Cardiac fibroblast (primary cell): ENCODE results near the gene LRRC18.

ENCODE experiments used
- DNase-seq, 2 donors: peaks; one replicate each; pipeline versions ENCODE4 v3.0.0 to v3.0.0-alpha.2; 2010; ENCODE audit warnings: low read depth in 2 of 2
- H3K4me3 ChIP-seq, 2 donors: replicated peaks in 1 of 2; 1 replicate in 1 of 2; 2 replicates in 1 of 2; pipeline ENCODE4 v1.5.1; 2011; ENCODE audit warnings: low read depth in 2 of 2, low read length in 2 of 2, mild to moderate bottlenecking in 2 of 2, moderate library complexity in 1 of 2
- TF ChIP-seq, protein P1 (sequence below): IDR thresholded peaks from one replicate; pipeline ENCODE4 v1.5.1; 2011; ENCODE audit warnings: low read depth, mild to moderate bottlenecking, low read length, inconsistent platforms

The LRRC18 gene

GRCh38 chr10:48904861-48905260 is 34.8 kb downstream of the LRRC18 start:
- no peak for DNase-seq
- H3K4me3 ChIP-seq = no peak overlapping the region
- TF ChIP-seq, protein P1, sequence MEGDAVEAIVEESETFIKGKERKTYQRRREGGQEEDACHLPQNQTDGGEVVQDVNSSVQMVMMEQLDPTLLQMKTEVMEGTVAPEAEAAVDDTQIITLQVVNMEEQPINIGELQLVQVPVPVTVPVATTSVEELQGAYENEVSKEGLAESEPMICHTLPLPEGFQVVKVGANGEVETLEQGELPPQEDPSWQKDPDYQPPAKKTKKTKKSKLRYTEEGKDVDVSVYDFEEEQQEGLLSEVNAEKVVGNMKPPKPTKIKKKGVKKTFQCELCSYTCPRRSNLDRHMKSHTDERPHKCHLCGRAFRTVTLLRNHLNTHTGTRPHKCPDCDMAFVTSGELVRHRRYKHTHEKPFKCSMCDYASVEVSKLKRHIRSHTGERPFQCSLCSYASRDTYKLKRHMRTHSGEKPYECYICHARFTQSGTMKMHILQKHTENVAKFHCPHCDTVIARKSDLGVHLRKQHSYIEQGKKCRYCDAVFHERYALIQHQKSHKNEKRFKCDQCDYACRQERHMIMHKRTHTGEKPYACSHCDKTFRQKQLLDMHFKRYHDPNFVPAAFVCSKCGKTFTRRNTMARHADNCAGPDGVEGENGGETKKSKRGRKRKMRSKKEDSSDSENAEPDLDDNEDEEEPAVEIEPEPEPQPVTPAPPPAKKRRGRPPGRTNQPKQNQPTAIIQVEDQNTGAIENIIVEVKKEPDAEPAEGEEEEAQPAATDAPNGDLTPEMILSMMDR = no peak

DNA sequence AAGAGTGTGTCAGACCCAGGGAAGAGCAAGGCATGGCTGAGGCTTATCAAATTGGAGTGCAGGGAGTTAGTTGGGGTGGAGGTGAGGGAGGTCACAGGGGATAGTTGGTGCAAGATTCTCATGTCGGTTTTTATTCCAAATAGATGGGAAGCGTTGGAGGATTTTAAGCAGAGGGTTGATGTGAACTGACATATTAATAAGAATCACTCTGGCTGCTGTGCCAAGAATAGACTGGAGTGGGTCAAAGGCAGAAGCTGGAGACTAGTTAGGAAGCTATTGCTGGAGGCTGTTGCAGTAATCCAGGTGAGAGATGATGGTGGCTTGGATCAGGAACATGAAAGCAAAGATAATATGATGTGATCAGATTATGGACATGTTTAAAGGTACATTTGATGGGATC is 36.5 kb downstream of the LRRC18 start:
- no peak for DNase-seq
- TF ChIP-seq, protein P1 = no peak
- no peak overlapping the region for H3K4me3 ChIP-seq

- TF ChIP-seq, protein P1 = no peak
- no peak for DNase-seq
- H3K4me3 ChIP-seq = no peak overlapping the region
These were observed 37.5 kb downstream of the LRRC18 start for GRCh38 chr10:48902096-48902495.

- H3K4me3 ChIP-seq = no peak overlapping the region
- TF ChIP-seq, protein P1 = no peak
- DNase-seq = no peak
These were observed 38.3 kb downstream of the LRRC18 start for GRCh38 chr10:48901319-48901718.

GRCh38 chr10:48900371-48900801 is 39.3 kb downstream of the LRRC18 start:
- no peak overlapping the region for H3K4me3 ChIP-seq
- TF ChIP-seq, protein P1 = no peak
- DNase-seq = no peak

DNA sequence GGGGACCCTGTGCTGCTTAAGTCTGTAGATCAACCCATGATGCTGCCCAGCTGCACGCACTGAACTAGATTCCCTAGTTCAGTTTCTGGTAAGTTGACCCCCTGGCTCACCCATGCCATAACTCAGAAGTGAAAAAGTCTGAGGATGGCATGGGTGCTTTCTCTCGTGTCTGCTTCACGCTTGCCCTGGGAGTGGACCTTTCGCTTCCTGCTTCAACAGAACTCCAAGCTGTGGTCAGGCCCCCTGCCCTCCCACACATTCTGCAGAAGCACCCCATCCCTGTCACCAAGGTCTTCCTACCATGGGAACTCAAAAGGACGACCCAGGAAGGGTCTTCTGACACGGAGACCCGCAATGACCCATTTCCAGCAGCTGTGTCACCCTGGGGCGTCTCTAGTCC is 39.9 kb downstream of the LRRC18 start:
- no peak overlapping the region for H3K4me3 ChIP-seq
- no peak for DNase-seq
- TF ChIP-seq, protein P1 = no peak

- no peak overlapping the region for H3K4me3 ChIP-seq
- TF ChIP-seq, protein P1 = no peak
- no peak for DNase-seq
These were observed 41.2 kb downstream of the LRRC18 start for GRCh38 chr10:48898426-48898825.
